ENCODE data around the gene C19orf85. TPM values are rescaled to one million over a fixed set of nuclear protein-coding genes. Genes with fewer than 3 reads are reported as not detected.

The C19orf85 gene
- total and polyA plus RNA-seq, 10 of the 15 experiments (the other 5 are each of a cell fraction or from before 2014, with no cell fraction given): not detected

GRCh38 chr19:55434356-55434919 is 30.1 kb downstream of the C19orf85 start:
- no peak for FAIRE-seq
- intact Hi-C loops (cut with micrococcal nuclease; ENCODE audit: unreplicated experiment) (no loop called here), in situ Hi-C loops (cut with MboI) (no loop called here)
- Histone ChIP-seq H3K4me3 (no peak overlapping the region), H3K36me3 (ENCODE audit: control insufficient read depth in 2 of 2, insufficient read depth in 2 of 2, low read length in 1 of 2) (no peaks in the 10 kb centered on the region), H3K9ac (ENCODE audit: control insufficient read depth, insufficient read depth, low read length) (no peak overlapping the region), H3K27me3 (replicated peaks in 1 of 2; ENCODE audit: control insufficient read depth in 2 of 2, insufficient read depth in 2 of 2, low read length in 1 of 2) (no peaks in the 10 kb centered on the region), H2AFZ (ENCODE audit: control insufficient read depth, low read depth, low read length) (no peak overlapping the region), H3K27ac (ENCODE audit: control insufficient read depth, insufficient read depth) (no peak overlapping the region), H3K9me3 (replicated peaks; ENCODE audit: control insufficient read depth, insufficient read depth, low read length) (no peaks in the 10 kb centered on the region; the same call in 2 of the 3 replicates), H3K4me2 (ENCODE audit: control insufficient read depth, insufficient read depth) (no peak overlapping the region), H4K20me1 (ENCODE audit: control insufficient read depth, insufficient read depth) (no peaks in the 10 kb centered on the region), H3K4me1 (ENCODE audit: control insufficient read depth, insufficient read depth, low read length) (no peaks in the 10 kb centered on the region; the same call in 1 of the 2 replicates), H3K79me2 (ENCODE audit: control insufficient read depth, insufficient read depth, low read length) (no peaks in the 10 kb centered on the region)
- CTCF ChIA-PET: no interaction called here
- RAD21 ChIA-PET (ENCODE audit: unreplicated experiment): no interaction called here
- SMC1A ChIA-PET (ENCODE audit: uncharacterized antibody, unreplicated experiment): no interaction called here
- no peak for ATAC-seq
- no TSS peak for BruUV-seq (replicated peaks)
- 79% methylated on average over 3 of the region's 4 CpGs for WGBS (ENCODE audit: insufficient coverage, insufficient replicate concordance, low lambda C conversion rate, missing lambda C conversion rate)
- TF ChIP-seq SREBF1 (IDR thresholded peaks at IDR 0.05; ENCODE audit: low read length): no peak
- peak; percentile 21; the same call in 1 of the 2 replicates for TF ChIP-seq RUNX3 (IDR thresholded peaks at IDR 0.05; ENCODE audit: low read length)
- no peak for DNase-seq (ENCODE audit: low read depth, low spot score)
- POLR2A ChIA-PET: no interaction called here

- CTCF ChIA-PET: no interaction called here
- WGBS (ENCODE audit: insufficient coverage, insufficient replicate concordance, low lambda C conversion rate, missing lambda C conversion rate): 82% methylated on average over 16 of the region's 48 CpGs
- no peak overlapping the region for H3K4me2 ChIP-seq (ENCODE audit: control insufficient read depth, insufficient read depth)
- no TSS peak for BruUV-seq (replicated peaks)
- H3K9me3 ChIP-seq (replicated peaks; ENCODE audit: control insufficient read depth, insufficient read depth, low read length): no peaks in the 10 kb centered on the region; the same call in 2 of the 3 replicates
- FAIRE-seq (no peak), ATAC-seq (no peak), DNase-seq (ENCODE audit: low read depth, low spot score) (no peak)
- SMC1A ChIA-PET (ENCODE audit: uncharacterized antibody, unreplicated experiment): no interaction called here
- TF ChIP-seq ZNF274 (IDR thresholded peaks at IDR 0.05; ENCODE audit: insufficient read depth, insufficient read length) (no peak), CEBPZ (IDR thresholded peaks at IDR 0.05; ENCODE audit: low read depth, low read length) (no peak)
- POLR2A ChIA-PET: no interaction called here
- no peak overlapping the region for H3K4me3 ChIP-seq
- no peak overlapping the region for H3K27ac ChIP-seq (ENCODE audit: control insufficient read depth, insufficient read depth)
- intact Hi-C loops (cut with micrococcal nuclease; ENCODE audit: unreplicated experiment): no loop called here
- no peaks in the 10 kb centered on the region for H3K36me3 ChIP-seq (ENCODE audit: control insufficient read depth in 2 of 2, insufficient read depth in 2 of 2, low read length in 1 of 2)
- no peak overlapping the region for H3K9ac ChIP-seq (ENCODE audit: control insufficient read depth, insufficient read depth, low read length)
- H3K79me2 ChIP-seq (ENCODE audit: control insufficient read depth, insufficient read depth, low read length): no peaks in the 10 kb centered on the region
- in situ Hi-C loops (cut with MboI): no loop called here
- H3K27me3 ChIP-seq (replicated peaks in 1 of 2; ENCODE audit: control insufficient read depth in 2 of 2, insufficient read depth in 2 of 2, low read length in 1 of 2): no peaks in the 10 kb centered on the region
- RAD21 ChIA-PET (ENCODE audit: unreplicated experiment): no interaction called here
- H2AFZ ChIP-seq (ENCODE audit: control insufficient read depth, low read depth, low read length): no peak overlapping the region
- H4K20me1 ChIP-seq (ENCODE audit: control insufficient read depth, insufficient read depth): no peaks in the 10 kb centered on the region
- no peaks in the 10 kb centered on the region; the same call in 1 of the 2 replicates for H3K4me1 ChIP-seq (ENCODE audit: control insufficient read depth, insufficient read depth, low read length)
These were observed 31.3 kb downstream of the C19orf85 start for GRCh38 chr19:55433292-55433691.

All from GM12878 (cell line).